Panc1 (cell line): ENCODE measurements around the gene TECR. TPM values are rescaled to one million over a fixed set of nuclear protein-coding genes. Genes with fewer than 3 reads are reported as not detected.
"Not testable (repeated sequence)": the region's sequence is repeated elsewhere in the genome, so short reads cannot be mapped to it uniquely, and the experiment has no call there.

Experiments
- ATAC-seq: fragments of 200-7000 bp; cut with Tn5 transposase; 2 replicates; pipeline ENCODE4 v1.9.1; 2020; ENCODE audit warnings: mild to moderate bottlenecking, moderate library complexity
- BruUV-seq: library from RNA; stranded (reverse); fragments of 400-500 nt; replicated peaks from 2 replicates; lab custom pipeline; 2021; lab: Mats Ljungman, UMichigan
- CTCF ChIA-PET: fragments of 300-600 bp; sonication (Branson Sonifier 250); formaldehyde crosslinking; loops from one replicate; lab custom pipeline; 2022; ENCODE audit warnings: antibody characterized with exemption; lab: Charles Lee
- POLR2A ChIA-PET: fragments of 300-600 bp; sonication (Branson Sonifier 250); formaldehyde crosslinking; loops from one replicate; lab custom pipeline; 2022; ENCODE audit warnings: antibody characterized with exemption; lab: Charles Lee
- DNase-seq: peaks from one replicate; pipeline ENCODE4 v3.0.0-alpha.2; 2010; ENCODE audit warnings: low read depth, low spot score
- H3K27ac ChIP-seq: 2 replicates; pipeline ENCODE4 v1.5.1; 2011; ENCODE audit warnings: mild to moderate bottlenecking, low read length, inconsistent platforms
- H3K27me3 ChIP-seq: fragments of 200-500 bp; sonication (Bioruptor generic); 2 replicates; pipeline ENCODE4 v1.6.0; 2014; ENCODE audit warnings: low read length, inconsistent platforms; ENCODE audit not compliant: control insufficient read depth, insufficient read depth
- H3K36me3 ChIP-seq: fragments of 200-500 bp; sonication (Bioruptor generic); 2 replicates; pipeline ENCODE4 v1.5.1; 2014; ENCODE audit warnings: inconsistent platforms, mild to moderate bottlenecking, low read length, moderate library complexity; ENCODE audit not compliant: control insufficient read depth, insufficient read depth
- H3K4me1 ChIP-seq: 2 replicates; pipeline ENCODE4 v1.5.1; 2011; ENCODE audit warnings: inconsistent platforms, mild to moderate bottlenecking, low read length, moderate library complexity; ENCODE audit not compliant: control insufficient read depth, insufficient read depth
- H3K4me3 ChIP-seq, 2 experiments: 2 replicates each; pipeline ENCODE4 v1.5.1; 2011 to 2012; ENCODE audit warnings: low read depth in 2 of 2, low read length in 2 of 2, mild to moderate bottlenecking in 2 of 2, inconsistent platforms in 1 of 2, moderate library complexity in 1 of 2
- H3K9me3 ChIP-seq: fragments of 200-500 bp; sonication (Bioruptor generic); 2 replicates; pipeline ENCODE4 v1.5.1; 2014; ENCODE audit warnings: low read depth, mild to moderate bottlenecking, inconsistent platforms, low read length, moderate library complexity; ENCODE audit not compliant: control insufficient read depth, insufficient read depth
- CTCF ChIP-seq: fragments of 450-650 bp; IDR thresholded peaks from 2 replicates; pipeline ENCODE4 v1.5.1; 2017; ENCODE audit warnings: mild to moderate bottlenecking
- POLR2AphosphoS5 ChIP-seq: IDR thresholded peaks from 2 replicates; pipeline ENCODE4 v1.6.1; 2012; ENCODE audit warnings: mild to moderate bottlenecking, low read depth, low read length, moderate library complexity
- REST ChIP-seq, 2 experiments: IDR thresholded peaks; 2 replicates each; pipeline ENCODE4 v1.6.1; 2011 to 2012; ENCODE audit warnings: low read depth in 2 of 2, control low read depth in 1 of 2, low read length in 1 of 2, mild to moderate bottlenecking in 1 of 2, moderate library complexity in 1 of 2; ENCODE audit not compliant: insufficient read depth in 1 of 2
- SIN3A ChIP-seq: IDR thresholded peaks from 2 replicates; pipeline ENCODE4 v1.6.1; 2012; ENCODE audit warnings: low read depth, mild to moderate bottlenecking, low read length, moderate library complexity, borderline replicate concordance; ENCODE audit not compliant: insufficient read depth
- TCF7L2 ChIP-seq: IDR thresholded peaks from 2 replicates; pipeline ENCODE4 v1.6.1; 2011; ENCODE audit warnings: mild to moderate bottlenecking, low read depth, low read length, inconsistent platforms
- in situ Hi-C: cut with HindIII; loops from 2 replicates; pipeline ENCODE4 v1.10.0; 2016; ENCODE audit warnings: low sequenced_read_pairs, low pct_unique_long_range_greater_than_20kb
- intact Hi-C: fragments of 100-400 bp; cut with micrococcal nuclease; formaldehyde crosslinking; loops from one replicate; pipeline ENCODE4 v1.10.0; 2022; ENCODE audit not compliant: unreplicated experiment
- total RNA-seq: library from RNA; stranded (reverse); gene quantifications from one replicate; pipeline ENCODE4 v1.2.1, GENCODE V29; 2021; ENCODE audit not compliant: unreplicated experiment

The TECR gene
- total RNA-seq, 1 experiment from 2014 or later = 233 TPM

- ChIA-PET POLR2A (no interaction called here), CTCF (no interaction called here)
- Histone ChIP-seq H3K27me3 (no peaks in the 10 kb centered on the region), H3K9me3 (no peaks in the 10 kb centered on the region), H3K4me3 (no peak overlapping the region), H3K4me1 (no peaks in the 10 kb centered on the region), H3K36me3 (no peaks in the 10 kb centered on the region), H3K27ac (no peak overlapping the region)
- in situ Hi-C loops = no loop called here
- no TSS peak for BruUV-seq
- DNase-seq = no peak
- intact Hi-C loops = no loop called here
- ATAC-seq = no peak
- TF ChIP-seq TCF7L2 = no peak
- TF ChIP-seq SIN3A = no peak
- no peak for TF ChIP-seq REST (IDR thresholded peaks at IDR 0.05; ENCODE audit: insufficient read depth in 1 of 2, low read depth in 2 of 2, low read length in 1 of 2)
Observed at GRCh38 chr19:14606627-14607026, 77.2 kb downstream of the TECR start.

- ChIA-PET CTCF (interaction anchor here (1.0 kb wide), 1 partner anchor 75 kb away, joined by 4 read pairs; no protein-coding TSS in a partner anchor), POLR2A (interaction anchor here (0.6 kb wide), 1 partner anchor 532 kb away, joined by 5 read pairs; no protein-coding TSS in a partner anchor)
- H3K27ac ChIP-seq = no peak overlapping the region
- no peak for TF ChIP-seq TCF7L2
- no peak for TF ChIP-seq SIN3A
- no peak for TF ChIP-seq CTCF
- TF ChIP-seq POLR2AphosphoS5 = no peak
- TF ChIP-seq REST (IDR thresholded peaks at IDR 0.05; ENCODE audit: insufficient read depth in 1 of 2, low read depth in 2 of 2, low read length in 1 of 2) = no peak
- H3K9me3 ChIP-seq = no peaks in the 10 kb centered on the region
- DNase-seq = no peak
- intact Hi-C loops = no loop called here
- ATAC-seq = no peak
- in situ Hi-C loops = no loop called here
- no TSS peak for BruUV-seq
- no peaks in the 10 kb centered on the region for H3K4me1 ChIP-seq
- no peak overlapping the region for H3K4me3 ChIP-seq
- H3K36me3 ChIP-seq = no peaks in the 10 kb centered on the region
- no peaks in the 10 kb centered on the region for H3K27me3 ChIP-seq
Observed at GRCh38 chr19:14611051-14611450, 81.7 kb downstream of the TECR start.

- H3K4me3 ChIP-seq, BruUV-seq, DNase-seq, in situ Hi-C loops, H3K36me3 ChIP-seq, H3K27me3 ChIP-seq, CTCF ChIA-PET, intact Hi-C loops, POLR2A ChIA-PET, H3K9me3 ChIP-seq, ATAC-seq, H3K4me1 ChIP-seq, H3K27ac ChIP-seq: not testable (repeated sequence)
Observed at GRCh38 chr19:14612242-14612641, 82.8 kb downstream of the TECR start.
